ENCODE data around the gene ABAT.

DNA sequence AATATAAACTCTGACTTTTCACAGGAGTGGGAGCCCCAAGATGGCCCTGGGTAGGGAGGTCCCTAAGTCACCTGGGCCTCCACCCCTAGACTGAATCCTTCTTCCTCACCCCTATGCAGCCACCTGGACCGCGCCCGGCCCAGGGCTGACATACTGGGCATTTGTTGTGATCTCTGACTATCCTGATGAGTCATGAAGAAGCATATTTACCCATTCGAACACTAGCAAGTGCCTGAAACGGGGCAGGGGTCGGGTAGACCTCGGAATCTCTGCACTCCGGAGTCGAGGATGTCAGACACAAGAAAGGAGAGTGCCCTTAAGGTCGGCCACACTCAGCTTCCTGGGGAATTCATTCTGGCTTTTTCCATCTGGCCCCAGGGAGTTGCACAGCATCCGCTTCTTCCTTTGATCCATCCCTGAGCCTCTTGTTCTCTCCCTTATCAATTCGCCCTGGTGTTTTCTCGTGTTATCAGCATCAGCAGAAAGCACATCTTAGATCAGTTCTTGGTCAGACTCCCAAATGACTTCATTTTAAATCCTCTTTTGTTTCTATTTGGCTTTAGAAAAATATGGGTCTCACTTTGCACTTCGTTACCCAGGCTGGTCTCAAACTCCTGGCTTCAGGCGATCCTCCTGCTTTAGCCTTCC lies 42.5 kb upstream of the ABAT start:
- TF ChIP-seq CTCF (IDR thresholded peaks at IDR 0.05; ENCODE audit: insufficient read depth, low read length, poor library complexity, severe bottlenecking) (no peak), EZH2phosphoT487 (conservative IDR thresholded peaks at IDR 0.05; ENCODE audit: low read length) (no peak)

Data from SU-DHL-6 (cell line).